GM21529 (cell line): ENCODE results near the gene PARP4.
"Not testable (repeated sequence)": the region's sequence is repeated elsewhere in the genome, so short reads cannot be mapped to it uniquely, and the experiment has no call there.

ENCODE experiments used
- ATAC-seq: cut with Tn5 transposase; IDR thresholded peaks from one replicate; pipeline ENCODE4 v1.9.1; 2021; ENCODE audit not compliant: unreplicated experiment

PARP4 gene

DNA sequence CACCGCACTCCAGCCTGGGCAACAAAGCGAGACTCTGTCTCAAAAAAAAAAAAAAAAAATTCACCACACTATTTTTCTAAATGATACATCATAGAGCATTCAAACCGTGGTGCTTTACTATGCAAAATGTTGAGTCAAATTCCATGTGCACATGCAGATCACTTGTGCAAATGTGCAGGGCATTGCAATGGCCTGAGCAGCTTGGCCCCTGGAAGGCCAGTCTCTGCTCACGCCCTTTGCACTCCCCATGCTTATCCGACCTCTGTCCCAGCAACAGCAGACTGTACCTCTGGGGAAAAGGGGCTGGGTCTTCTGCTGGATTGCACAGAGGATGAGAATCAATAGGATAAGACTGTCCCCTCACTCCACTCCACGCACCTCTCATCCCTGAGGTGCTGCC is 58.5 kb downstream of the PARP4 start:
- ATAC-seq: no peak

DNA sequence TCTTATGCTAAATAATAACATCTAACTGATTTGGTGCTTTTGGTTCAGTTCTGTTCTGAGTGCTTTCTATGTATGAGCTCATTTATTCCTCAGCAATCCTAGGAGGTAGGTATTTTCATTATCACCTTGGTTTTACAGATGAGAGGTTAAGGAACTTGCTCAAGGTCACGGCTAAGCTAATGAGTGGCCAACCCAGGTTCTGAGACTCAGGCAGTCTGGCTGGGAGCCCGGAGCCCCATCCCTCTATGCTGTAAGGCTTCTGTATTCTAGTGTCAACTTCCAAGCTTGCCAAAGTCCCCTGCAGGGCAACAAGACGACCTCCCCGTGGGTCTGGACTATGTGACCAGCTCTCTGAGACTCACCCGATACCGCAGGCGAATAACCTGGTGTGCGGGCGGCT is 60.5 kb downstream of the PARP4 start:
- ATAC-seq: no peak

DNA sequence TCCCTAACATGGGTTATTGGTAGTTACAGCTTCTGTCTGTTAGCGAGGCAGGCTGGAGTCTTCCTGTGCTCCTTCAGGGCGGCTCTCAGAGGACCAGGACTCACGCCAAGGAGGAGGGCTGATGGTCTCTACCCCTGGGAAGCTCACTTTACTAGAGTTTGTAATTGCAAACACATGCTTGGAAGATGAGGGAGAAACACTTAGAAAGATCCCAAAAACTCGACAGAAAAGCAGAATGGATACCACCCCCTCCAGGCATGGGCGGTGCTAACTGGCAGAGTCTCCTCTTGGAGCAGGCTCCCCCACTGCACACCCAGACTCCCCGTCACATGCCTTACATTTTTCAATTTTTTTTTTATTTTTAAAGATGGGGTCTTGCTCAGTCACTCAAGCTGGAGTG is 62.0 kb downstream of the PARP4 start:
- ATAC-seq: no peak

DNA sequence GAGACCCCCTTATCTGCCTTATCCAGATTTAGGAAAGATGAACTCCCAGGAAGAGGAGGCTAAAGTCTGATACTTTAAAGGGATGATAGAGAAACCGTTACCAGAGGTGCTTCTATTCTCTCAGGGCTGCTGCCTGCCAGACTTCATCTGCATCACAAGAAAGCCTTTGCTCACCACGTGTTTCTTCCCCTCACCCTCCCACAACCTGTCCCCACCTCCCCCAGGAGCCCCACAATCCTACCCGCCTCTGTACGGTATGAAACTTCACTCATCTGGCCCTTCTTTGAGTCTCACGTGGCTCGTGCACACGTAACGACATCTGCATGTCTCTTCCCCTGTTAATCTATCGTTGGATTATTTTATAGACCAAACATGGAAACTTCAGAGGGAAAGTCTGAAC is 67.7 kb downstream of the PARP4 start:
- ATAC-seq: not testable (repeated sequence)

DNA sequence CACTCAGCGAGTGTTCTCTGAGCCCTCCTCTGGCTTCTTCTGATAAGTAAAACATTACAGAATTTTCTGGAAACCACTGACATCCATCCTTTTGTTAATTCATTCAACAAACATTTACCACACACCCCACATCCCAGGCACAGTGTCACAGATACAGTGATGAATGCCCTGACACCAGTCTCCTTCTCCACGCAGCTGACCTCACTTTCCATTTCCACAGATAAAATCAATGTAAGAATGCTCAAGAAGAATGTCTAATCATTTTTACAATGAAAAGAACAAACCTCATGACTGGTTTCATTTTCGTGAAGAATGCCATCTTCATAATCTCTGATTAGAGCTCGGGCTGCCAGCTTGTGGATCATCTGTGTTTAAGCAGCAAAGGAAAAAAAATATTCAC is 69.2 kb downstream of the PARP4 start:
- ATAC-seq: no peak

DNA sequence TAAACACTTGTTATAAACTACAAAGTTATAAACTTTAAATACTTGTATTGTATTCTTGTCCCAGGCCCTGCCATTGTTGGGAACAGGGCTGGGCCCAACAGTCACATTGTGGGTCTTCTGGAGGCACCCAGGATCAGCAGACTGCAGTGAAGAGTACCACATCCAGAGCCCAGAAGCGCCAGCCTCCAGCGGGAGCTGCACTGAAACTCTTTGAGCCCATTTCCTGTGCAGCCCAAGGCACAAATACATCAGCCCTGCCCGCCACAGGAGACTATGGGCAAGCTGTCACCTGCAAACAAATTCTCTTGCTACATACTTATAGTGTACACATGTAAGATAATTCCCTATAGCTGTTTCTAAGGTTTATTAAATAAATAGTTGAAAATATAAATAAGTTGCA is 86.5 kb downstream of the PARP4 start:
- not testable (repeated sequence) for ATAC-seq

DNA sequence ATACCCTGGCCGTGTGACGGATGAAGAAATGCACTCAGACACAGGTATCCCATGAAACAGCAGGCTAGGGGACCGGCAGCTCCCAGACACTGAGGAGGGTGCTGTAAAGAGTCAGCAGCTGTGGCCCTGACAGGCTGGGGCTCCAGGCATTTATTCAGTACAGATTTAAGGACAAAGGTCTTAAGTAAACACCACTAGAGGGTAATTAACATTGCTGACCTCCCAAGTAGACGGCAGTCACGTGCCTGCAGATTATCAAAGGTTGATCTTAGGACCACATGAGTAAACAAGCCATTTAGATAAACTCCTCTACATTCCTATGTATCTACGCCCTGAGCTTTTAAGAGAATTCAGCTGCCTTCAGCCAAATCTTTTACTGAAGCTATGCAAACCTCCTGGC is 92.9 kb downstream of the PARP4 start:
- not testable (repeated sequence) for ATAC-seq

DNA sequence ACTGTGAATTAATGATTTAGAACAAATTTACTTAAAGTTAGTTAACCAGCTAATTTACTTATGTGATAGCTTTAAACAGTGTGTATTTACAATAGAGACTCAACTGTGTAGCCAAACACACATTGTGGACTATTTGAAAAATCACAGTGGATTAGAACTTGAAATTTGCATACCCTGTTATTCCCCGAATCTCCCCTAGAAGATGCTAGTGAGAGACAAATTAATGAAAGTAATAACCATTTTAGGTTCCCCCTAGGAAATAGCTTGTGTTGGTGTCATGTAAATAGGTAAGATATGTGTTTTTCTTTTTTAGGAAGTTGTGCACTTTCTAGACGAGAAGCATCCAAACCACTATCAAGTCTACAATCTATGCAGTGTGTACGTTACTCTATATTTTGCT is 104.7 kb downstream of the PARP4 start:
- ATAC-seq: no peak

DNA sequence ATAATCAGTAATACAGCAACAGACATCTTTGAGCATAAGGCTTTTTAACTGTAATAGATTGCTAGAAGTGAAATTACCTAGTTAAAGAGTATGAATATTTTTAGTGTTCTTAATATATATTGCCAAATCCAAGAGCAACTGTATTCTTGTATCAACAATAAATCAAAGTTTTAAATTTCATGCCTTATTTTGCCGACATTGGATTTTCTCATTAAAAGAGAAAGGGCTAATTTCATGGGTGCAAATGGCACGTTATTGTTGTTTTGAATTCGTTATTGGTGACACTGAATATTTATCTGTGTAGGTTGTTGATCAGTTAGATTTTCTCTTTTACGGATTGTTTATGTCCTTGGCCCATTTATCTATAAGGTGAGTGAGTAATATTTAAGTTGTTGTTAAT is 106.1 kb downstream of the PARP4 start:
- ATAC-seq: no peak

DNA sequence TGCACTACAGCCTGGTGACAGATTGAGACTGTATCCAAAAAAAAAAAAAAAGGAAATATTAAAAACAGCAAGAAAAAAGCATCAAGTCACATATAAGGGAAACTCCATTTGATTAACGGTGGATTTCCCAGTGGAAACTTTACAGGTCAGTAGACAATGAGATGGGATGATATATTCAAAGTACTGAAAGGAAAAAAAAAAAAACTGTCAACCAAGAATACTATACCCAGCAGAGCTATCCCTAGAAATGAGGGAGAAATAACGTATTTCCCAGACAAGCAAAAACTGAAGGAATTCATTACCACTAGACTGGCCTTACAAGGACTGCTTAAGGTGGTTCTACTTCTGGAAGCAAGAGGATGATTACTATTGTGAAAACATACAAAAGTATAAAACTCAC is 115.8 kb downstream of the PARP4 start:
- ATAC-seq: no peak

DNA sequence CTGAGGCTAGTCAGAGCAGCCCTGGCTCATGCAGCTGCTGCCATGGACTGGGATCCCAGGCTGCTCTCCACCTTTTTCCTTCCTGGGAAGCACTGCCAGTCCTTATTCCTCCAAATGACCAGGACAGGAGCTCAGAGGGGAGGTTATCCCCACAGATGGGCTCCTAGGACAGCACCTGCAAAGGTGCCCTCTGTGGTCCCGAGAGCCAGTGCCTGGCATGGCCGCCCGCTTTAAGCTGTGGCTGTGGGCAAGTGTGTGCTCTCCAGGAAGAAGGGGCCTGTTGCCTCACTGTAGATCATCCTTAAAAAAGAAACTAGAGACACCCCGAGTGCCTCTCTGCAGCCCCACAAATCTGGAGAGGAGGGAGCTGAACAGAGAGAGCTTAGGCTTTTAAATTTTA is 119.6 kb downstream of the PARP4 start:
- ATAC-seq: no peak

DNA sequence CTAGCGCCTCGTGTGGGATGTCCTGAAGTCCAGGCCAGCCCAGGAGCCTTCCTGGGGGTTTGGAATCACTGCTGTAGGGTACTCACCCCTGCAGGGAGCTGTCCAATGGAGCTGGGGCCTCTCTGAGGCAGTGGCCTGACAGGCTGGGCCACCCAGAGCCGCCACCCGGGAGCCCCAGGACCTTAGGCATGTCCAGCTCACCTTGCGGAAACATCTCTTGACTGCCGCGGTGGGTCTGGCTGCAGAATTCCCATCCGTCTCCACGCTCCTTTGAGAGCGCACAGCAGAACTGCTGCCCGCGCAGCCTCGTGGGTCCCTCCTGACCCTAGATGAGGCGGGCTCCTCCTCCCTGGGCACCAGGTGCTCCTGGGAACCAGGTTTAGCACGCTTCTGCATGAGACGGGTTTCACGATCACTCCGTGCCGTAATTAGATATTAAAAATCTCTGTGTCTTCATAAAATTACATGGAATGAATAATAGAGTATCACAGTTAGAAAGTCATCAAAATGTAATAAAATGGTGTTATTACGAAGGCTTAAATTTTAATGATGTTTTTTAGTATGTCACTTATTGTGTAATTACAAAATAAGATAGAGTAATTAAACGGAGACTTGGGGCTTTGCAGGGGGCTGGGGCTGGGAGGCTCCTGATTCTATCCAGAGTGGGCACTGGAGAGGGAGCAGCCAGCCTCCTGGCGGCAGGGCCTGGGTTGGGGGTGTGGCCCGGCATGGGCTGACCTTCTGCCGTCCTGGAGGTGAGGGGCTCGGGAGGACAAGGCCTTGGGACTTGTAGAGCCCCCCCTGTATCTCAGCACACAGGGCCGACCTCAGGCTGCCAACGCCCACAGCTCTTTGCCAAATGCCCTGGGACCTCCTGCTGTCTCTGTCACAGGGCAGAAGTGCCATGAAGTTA is 120.6 kb downstream of the PARP4 start:
- ATAC-seq: not testable (repeated sequence)

DNA sequence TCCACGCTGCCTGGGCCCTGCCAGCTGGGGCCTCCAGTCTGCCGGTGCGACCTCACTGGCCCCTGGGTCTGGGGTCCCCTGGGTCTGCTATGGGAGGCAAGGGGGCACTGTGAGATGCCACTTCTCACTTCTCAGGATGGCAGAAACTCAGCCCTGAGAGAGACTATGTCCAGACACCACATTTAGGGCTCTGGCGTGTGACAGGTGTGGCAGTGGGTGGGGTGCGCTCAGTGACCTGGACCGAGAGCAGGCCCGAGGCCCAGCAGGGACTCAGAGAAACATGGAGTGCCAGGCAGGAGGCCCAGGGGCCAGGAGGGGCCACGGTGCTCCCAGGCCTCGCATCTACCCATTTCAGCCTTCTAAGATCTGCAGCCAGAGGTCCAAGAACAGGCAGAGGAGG is 121.8 kb downstream of the PARP4 start:
- ATAC-seq: not testable (repeated sequence)

DNA sequence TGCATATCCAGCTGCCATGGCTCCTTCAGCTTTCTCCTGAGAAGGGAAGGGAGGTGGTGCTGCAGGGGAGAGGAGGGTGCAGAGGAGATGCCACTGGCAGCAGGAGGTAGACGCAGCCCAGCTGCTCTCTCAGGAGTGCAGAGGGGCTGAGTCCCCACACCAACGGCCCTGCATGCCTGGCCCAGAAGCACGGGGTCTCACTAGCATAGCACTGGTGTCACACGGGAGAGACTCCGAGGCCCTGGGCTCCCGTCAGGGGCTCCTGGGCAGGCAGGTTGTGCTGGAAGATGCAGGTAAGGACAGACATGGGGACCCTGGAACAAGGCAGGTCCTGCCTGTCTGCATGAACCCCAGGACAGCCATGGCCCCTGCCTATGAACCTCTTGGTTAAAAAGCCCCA is 123.1 kb downstream of the PARP4 start:
- no peak for ATAC-seq

DNA sequence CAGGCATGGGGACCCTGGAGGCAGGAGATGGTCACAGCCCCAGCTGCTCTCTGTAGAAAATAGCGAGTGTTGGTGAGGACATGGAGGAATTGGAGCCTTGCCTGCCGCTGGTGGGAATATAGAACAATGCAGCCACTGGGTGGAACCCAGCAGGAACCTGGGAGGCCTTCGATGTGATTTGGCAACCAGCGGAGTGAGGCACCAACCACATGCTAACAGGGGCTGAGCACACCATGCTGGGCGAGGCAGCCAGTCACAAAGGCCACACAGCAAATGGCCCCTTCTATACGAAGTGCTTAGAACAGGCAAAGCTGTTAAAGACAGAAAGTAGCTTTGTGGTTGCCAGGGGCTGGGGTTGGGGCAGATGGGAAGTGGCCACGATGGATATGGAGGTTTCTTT is 123.8 kb downstream of the PARP4 start:
- ATAC-seq: not testable (repeated sequence)

DNA sequence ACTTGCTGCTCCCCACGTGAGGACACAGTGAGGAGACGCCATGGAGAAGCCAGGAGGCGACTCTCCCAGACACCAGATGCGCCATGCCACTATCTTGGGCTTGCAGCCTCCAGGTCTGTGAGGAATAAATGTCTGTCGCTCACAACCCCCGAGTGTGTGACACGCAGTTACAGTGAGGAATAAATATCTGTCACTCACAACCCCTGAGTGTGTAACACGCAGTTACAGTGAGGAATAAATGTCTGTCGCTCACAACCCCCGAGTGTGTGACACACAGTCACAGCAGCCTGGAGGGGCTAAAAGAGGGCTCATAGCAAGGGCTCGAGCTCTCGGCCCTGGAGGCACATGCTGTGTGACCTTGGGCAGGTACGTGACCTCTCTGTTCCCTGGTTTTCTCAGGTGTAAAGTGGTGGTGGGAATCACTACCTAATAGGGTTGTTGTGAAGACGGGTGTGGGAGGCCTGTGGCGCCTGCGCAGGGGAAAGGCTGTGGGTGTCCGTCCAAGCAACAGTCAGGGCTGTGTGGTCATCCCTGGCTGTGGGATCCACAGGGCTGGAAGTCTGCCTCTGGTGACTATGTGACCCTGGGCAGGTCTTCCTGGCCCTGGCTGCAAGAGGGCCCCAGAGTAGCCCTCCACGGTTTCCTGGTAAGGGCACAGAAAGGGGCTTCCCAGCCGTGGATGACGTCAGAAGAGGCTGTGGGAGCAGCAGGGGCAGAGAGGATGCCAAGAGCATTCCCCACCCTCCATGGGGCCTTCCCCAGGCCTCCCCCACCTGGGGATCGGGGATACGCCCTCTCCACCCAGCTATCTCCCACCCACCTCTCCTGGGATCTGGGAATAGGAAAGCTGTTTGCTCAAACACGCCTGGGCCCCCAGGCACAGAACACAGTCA is 125.5 kb downstream of the PARP4 start:
- no peak for ATAC-seq

DNA sequence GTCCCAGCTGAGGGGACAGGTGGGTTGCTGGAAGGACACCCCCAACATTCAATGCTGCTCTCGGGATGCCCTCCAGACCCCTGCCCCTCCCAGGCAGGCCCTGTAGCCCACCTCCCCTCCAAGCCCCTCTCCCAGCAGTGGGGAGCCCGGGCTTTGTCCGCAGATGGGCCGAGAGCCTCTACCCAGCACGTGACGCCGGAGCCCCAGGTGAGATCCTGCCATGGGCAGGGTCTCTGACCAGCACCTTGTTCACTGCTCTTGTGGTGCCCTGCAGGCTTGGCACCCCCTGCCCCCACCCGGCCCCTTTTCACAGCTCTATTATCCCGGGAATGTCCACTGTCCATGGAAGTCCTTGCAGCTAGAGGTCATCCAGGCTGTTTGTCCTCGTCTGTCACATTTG is 126.7 kb downstream of the PARP4 start:
- ATAC-seq: no peak

DNA sequence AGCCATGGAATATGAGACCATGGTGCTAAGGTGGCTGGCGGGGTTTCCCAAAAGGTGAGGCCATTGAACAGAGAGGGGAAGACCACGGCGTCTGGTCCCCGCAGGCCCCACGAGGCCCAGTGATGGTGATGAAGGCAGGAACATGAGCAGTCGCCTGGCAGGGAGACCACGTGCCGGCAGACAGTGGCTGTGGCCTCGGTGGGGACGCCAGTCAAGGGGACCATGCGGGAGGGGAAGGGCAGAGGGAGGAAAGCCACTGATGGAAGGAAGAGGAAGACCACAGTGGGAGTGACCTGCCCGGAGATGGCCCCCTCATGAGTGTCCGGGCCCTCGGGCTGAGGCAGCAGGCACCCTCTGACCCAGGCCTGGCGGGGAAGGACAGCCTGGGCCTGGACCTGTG is 127.6 kb downstream of the PARP4 start:
- not testable (repeated sequence) for ATAC-seq

DNA sequence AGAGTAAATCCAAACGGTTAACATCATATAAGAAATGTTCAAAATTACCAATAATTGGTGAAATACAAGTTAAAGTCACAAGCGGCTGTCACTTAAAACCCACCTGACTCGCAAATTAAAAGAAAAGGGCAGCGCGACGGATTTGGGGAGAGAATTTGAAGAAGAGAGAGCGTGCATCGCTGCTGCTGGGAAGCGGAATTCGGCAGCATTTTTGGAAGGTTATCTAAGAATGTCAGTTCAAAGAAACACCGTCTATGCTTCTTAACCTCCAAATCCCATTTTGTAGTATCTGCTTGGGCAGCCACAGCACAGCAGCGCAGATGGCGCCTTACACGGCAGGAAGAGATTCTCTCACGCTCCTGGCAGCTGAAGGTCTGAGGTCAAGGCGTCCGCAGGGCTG is 128.5 kb downstream of the PARP4 start:
- not testable (repeated sequence) for ATAC-seq

DNA sequence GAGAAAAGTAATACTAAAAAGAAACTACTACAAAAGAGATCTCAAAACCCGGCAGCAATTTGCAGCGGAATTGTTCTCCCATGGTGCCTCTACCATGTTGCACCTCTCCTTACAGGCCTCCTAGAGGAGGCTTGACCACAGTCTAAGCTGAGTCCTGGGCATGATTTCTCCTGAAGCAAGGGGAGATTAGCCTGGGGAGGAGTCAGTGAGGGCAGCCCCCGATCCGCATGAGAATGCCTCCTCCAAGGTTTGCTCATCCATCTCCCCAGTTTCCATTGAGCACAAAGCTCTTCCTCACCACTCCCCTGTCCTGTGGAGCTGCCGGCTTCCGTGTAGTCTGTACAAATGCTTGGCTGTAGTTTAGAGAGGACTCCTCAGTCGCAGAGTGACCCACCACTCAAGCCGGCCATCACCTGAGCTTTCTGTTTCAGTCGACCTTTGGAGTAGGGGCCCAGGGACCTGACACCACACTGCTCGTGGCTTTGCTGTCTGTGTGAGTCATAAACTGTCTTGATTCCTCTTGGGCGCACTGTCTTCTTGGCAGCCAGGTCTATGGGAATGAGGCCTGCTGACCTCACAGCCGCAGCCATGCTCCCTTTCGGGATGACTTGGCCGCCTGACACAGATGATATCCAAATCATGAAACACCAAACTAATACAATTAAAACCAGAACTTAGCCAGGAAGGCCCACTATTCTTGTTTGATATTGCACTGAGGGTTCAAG is 130.9 kb downstream of the PARP4 start:
- no peak for ATAC-seq

DNA sequence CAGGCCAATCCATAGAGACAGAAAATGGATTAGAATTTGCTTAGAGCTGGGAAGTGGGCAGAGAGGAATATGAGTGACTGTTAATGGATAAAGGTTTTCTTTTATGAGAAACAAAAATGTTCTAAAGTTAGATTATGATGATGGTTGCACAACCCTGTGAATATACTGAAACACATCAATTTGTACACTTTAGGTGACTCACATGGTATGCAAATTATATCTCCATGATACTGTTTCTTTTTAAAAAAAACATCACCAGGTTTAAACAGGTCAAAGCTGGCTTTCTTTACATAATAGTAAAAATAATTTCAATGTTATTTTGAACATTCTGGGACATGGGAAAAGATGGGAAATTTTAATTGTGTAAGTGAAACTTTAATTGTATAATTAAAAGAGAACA is 131.7 kb downstream of the PARP4 start:
- ATAC-seq: not testable (repeated sequence)
